Measurements from ENCODE around the gene TAOK1. TPM values are rescaled to one million over a fixed set of nuclear protein-coding genes. Genes with fewer than 3 reads are reported as not detected.

TAOK1 gene
- total and polyA plus RNA-seq, 2 donors (not counting 1 experiment from before 2014, with no cell fraction given), result 9.8 to 80.7 TPM

DNA sequence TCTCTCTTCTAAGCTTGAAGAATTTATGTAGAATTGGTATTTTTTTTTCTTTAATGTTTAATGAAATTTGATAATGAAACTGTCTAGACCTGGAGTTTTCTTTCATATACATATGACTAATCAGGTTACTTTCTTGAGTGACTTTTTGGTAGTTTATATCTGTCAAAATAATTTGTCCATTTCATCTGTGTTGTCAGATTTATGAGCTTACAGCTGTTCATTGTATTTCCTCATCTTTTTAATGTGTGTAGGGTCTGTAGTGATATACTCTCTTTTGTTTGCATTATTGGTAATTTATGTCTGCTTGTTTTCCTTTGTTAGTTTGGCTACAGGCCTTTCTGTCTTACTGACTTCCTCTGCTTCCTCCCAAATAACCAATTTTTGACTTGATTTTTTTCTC lies 55.7 kb downstream of the TAOK1 start:
- Histone ChIP-seq H4K20me1 (ENCODE audit: control insufficient read depth, insufficient read depth, low read length, poor library complexity, severe bottlenecking) (peaks cover 50% of the 10 kb centered on the region), H3K36me3 (replicated peaks in 1 of 2; ENCODE audit: control extremely low read depth in 1 of 2, control insufficient read depth in 1 of 2, extremely low read depth in 1 of 2, insufficient read depth in 2 of 2, low read length in 1 of 2) (peaks cover 0 to 4% of the 10 kb centered on the region in 2 experiments), H3K4me1 (ENCODE audit: control insufficient read depth in 2 of 2, insufficient read depth in 2 of 2, low read length in 2 of 2) (peaks cover 5 to 6% of the 10 kb centered on the region in 2 donors), H3K27ac (ENCODE audit: low read length in 2 of 2) (no peak overlapping the region), H3K4me3 (ENCODE audit: control extremely low read depth in 1 of 5, extremely low read depth in 1 of 5, insufficient read depth in 1 of 5, low read depth in 2 of 5, low read length in 4 of 5) (no peak overlapping the region), H3K4me2 (replicated peaks; ENCODE audit: low read depth, low read length, poor library complexity, severe bottlenecking) (no peak overlapping the region), H3K9me3 (ENCODE audit: control extremely low read depth in 1 of 3, control insufficient read depth in 2 of 3, insufficient read depth in 1 of 3, low read length in 2 of 3) (no peaks in the 10 kb centered on the region), H3K9ac (ENCODE audit: low read length) (no peak overlapping the region), H2AFZ (ENCODE audit: insufficient read depth, low read depth, low read length, poor library complexity, severe bottlenecking) (no peak overlapping the region), H3K79me2 (ENCODE audit: control insufficient read depth, insufficient read depth, low read length) (peaks cover 86% of the 10 kb centered on the region), H3K27me3 (replicated peaks in 1 of 4; ENCODE audit: control extremely low read depth in 1 of 4, control insufficient read depth in 3 of 4, insufficient read depth in 4 of 4, low read length in 3 of 4) (no peaks in the 10 kb centered on the region)
- H3K27ac Mint-ChIP-seq, result no peak overlapping the region
- ChIA-PET POLR2A (no interaction called here), CTCF (interaction anchor here (0.7 kb wide), 1 partner anchor 76 kb away, joined by 3 read pairs; no protein-coding TSS in a partner anchor)
- peaks cover 43% of the 10 kb centered on the region for H3K4me1 Mint-ChIP-seq
- ATAC-seq (ENCODE audit: low read depth) (no peak), DNase-seq (no peak)
- no peak overlapping the region for H3K4me3 Mint-ChIP-seq
- H3K9me3 Mint-ChIP-seq (ENCODE audit: insufficient read depth), result no peaks in the 10 kb centered on the region
- intact Hi-C loops (cut with micrococcal nuclease), result no loop called here
- H3K27me3 Mint-ChIP-seq, result no peaks in the 10 kb centered on the region
- TF ChIP-seq, protein P1, sequence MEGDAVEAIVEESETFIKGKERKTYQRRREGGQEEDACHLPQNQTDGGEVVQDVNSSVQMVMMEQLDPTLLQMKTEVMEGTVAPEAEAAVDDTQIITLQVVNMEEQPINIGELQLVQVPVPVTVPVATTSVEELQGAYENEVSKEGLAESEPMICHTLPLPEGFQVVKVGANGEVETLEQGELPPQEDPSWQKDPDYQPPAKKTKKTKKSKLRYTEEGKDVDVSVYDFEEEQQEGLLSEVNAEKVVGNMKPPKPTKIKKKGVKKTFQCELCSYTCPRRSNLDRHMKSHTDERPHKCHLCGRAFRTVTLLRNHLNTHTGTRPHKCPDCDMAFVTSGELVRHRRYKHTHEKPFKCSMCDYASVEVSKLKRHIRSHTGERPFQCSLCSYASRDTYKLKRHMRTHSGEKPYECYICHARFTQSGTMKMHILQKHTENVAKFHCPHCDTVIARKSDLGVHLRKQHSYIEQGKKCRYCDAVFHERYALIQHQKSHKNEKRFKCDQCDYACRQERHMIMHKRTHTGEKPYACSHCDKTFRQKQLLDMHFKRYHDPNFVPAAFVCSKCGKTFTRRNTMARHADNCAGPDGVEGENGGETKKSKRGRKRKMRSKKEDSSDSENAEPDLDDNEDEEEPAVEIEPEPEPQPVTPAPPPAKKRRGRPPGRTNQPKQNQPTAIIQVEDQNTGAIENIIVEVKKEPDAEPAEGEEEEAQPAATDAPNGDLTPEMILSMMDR (IDR thresholded peaks at IDR 0.05), result no peak
- TF ChIP-seq EZH2 (IDR thresholded peaks at IDR 0.05; ENCODE audit: borderline replicate concordance, insufficient read depth, low read depth, low read length, poor library complexity, severe bottlenecking), result no peak

DNA sequence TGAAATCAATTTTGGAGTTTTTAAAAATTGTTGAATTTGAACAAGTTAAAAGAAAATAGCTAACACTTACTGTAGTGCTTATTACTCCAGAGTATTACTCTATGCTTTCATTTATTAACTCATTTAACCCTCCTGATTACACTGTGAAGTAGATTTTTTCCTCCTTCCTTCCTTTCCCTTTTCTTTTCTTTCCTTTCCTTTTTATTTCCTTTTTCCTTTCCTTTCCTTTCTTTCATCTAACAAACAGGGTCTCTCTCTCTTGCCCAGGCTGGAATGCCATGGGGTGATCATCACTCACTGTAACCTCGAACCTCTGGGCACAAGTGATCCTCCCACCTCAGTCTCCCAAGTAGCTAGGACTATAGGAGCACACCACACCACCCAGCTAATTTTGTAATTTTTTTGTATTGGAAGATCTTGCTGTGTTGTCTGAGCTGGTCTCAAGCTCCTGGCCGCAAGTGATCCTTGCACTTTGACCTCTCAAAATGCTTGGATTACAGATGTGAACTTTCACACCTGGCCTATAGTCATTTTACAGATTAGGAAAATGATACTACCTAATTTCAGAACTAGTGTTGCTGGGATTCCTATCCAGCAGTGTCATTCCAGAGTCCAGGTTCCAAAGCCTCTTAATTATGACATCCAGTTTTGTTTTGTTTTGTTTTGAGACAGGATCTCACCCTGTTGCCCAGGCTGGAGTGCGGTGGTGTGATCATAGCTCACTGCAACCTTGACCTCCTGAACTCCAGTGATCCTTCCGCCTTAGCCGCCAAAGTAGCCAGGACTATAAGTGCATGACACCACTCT lies 59.9 kb downstream of the TAOK1 start:
- H2AFZ ChIP-seq (ENCODE audit: insufficient read depth, low read depth, low read length, poor library complexity, severe bottlenecking), result no peak overlapping the region
- POLR2A ChIA-PET, result no interaction called here
- no peaks in the 10 kb centered on the region for H3K27me3 ChIP-seq (replicated peaks in 1 of 4; ENCODE audit: control extremely low read depth in 1 of 4, control insufficient read depth in 3 of 4, insufficient read depth in 4 of 4, low read length in 3 of 4)
- H3K9me3 Mint-ChIP-seq (ENCODE audit: insufficient read depth), result no peaks in the 10 kb centered on the region
- TF ChIP-seq EZH2 (IDR thresholded peaks at IDR 0.05; ENCODE audit: borderline replicate concordance, insufficient read depth, low read depth, low read length, poor library complexity, severe bottlenecking), result no peak
- TF ChIP-seq, protein P1 (IDR thresholded peaks at IDR 0.05), result no peak
- no peak overlapping the region for H3K27ac Mint-ChIP-seq
- CTCF ChIA-PET, result interaction anchor here (1.2 kb wide), 1 partner anchor 485 kb away, joined by 3 read pairs; no protein-coding TSS in a partner anchor
- H3K4me3 Mint-ChIP-seq, result no peak overlapping the region
- peaks cover 5 to 7% of the 10 kb centered on the region in 2 donors for H3K4me1 ChIP-seq (ENCODE audit: control insufficient read depth in 2 of 2, insufficient read depth in 2 of 2, low read length in 2 of 2)
- no peaks in the 10 kb centered on the region for H3K27me3 Mint-ChIP-seq
- no peak for ATAC-seq (ENCODE audit: low read depth)
- WGBS (ENCODE audit: insufficient coverage), result no CpG with 5 or more reads among the region's 5 CpGs
- H3K4me1 Mint-ChIP-seq, result peaks cover 30% of the 10 kb centered on the region
- peaks cover 3 to 29% of the 10 kb centered on the region in 2 experiments for H3K36me3 ChIP-seq (replicated peaks in 1 of 2; ENCODE audit: control extremely low read depth in 1 of 2, control insufficient read depth in 1 of 2, extremely low read depth in 1 of 2, insufficient read depth in 2 of 2, low read length in 1 of 2)
- H3K79me2 ChIP-seq (ENCODE audit: control insufficient read depth, insufficient read depth, low read length), result peaks cover 63% of the 10 kb centered on the region
- no peak overlapping the region for H3K4me3 ChIP-seq (ENCODE audit: control extremely low read depth in 1 of 5, extremely low read depth in 1 of 5, insufficient read depth in 1 of 5, low read depth in 2 of 5, low read length in 4 of 5)
- peak overlapping the region in 1 of 2 donors; percentile 20 for H3K27ac ChIP-seq (ENCODE audit: low read length in 2 of 2)
- H4K20me1 ChIP-seq (ENCODE audit: control insufficient read depth, insufficient read depth, low read length, poor library complexity, severe bottlenecking), result peaks cover 31% of the 10 kb centered on the region
- H3K4me2 ChIP-seq (replicated peaks; ENCODE audit: low read depth, low read length, poor library complexity, severe bottlenecking), result no peak overlapping the region
- H3K9me3 ChIP-seq (ENCODE audit: control extremely low read depth in 1 of 3, control insufficient read depth in 2 of 3, insufficient read depth in 1 of 3, low read length in 2 of 3), result peaks cover 0 to 6% (median 0%) of the 10 kb centered on the region in 3 donors
- no peak for DNase-seq
- no peak overlapping the region for H3K9ac ChIP-seq (ENCODE audit: low read length)
- intact Hi-C loops (cut with micrococcal nuclease), result no loop called here

Measured in B cell (primary cell).